GM06990 (cell line): ENCODE results near the gene RSRC1.
"Not testable (repeated sequence)": the region's sequence is repeated elsewhere in the genome, so short reads cannot be mapped to it uniquely, and the experiment has no call there.

Source experiments
- DNase-seq: peaks from one replicate; pipeline ENCODE4 v3.0.0-alpha.2; 2011; ENCODE audit not compliant: insufficient read length; ENCODE audit errors: extremely low read depth
- H3K27me3 ChIP-seq: replicated peaks from 2 replicates; pipeline ENCODE4 v1.6.0; 2011; ENCODE audit warnings: low read length; ENCODE audit not compliant: control insufficient read depth, insufficient read depth
- H3K36me3 ChIP-seq: 2 replicates; pipeline ENCODE4 v1.5.1; 2011; ENCODE audit warnings: low read length; ENCODE audit not compliant: control insufficient read depth, insufficient read depth
- H3K4me3 ChIP-seq: replicated peaks from 2 replicates; pipeline ENCODE4 v1.5.1; 2011; ENCODE audit warnings: low read depth, mild to moderate bottlenecking, control low read depth, low read length
- CTCF ChIP-seq: IDR thresholded peaks from 2 replicates; pipeline ENCODE4 v1.5.1; 2011; ENCODE audit warnings: low read length, control low read depth, mild to moderate bottlenecking, inconsistent platforms; ENCODE audit not compliant: insufficient read depth, poor library complexity, severe bottlenecking

RSRC1 gene

DNA sequence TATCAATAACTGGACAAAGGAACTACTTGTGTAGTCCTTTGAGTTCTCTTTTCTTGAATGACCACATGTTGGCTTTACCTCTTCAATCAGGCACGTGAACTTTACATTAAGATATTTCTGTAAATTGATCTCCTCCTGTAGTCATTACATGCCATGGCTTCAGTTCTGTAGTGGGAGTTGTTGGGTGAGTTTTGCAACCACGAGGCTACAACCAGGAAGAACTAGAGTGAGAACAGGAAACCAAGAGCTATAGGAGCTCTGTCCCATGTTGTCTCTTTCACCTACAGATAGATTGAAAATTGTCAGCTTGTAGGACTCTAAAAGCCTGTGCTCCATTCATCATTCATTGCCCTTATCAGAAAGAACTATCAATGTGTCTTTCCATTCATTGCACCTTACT is 2.0 kb downstream of the RSRC1 start:
- H3K27me3 ChIP-seq = no peaks in the 10 kb centered on the region; the same call in 1 of the 2 replicates
- no peak for TF ChIP-seq CTCF
- no peaks in the 10 kb centered on the region for H3K36me3 ChIP-seq
- DNase-seq = no peak
- H3K4me3 ChIP-seq = no peak overlapping the region

DNA sequence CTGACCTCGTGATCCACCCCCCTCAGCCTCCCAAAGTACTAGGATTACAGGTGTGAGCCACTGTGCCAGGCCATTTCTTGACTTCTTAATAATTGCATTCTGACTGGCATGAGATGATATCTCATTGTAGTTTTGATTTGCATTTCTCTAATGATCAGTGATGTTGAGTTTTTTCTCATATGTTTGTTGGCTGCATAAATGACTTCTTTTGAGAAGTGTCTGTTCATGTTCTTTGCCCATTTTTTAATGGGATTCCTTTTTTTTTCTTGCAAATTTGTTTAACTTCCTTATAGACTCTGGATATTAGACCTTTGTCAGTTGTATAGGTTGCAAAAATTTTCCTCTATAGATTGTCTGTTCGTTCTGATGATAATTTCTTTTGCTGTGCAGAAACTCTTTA is 3.7 kb downstream of the RSRC1 start:
- H3K36me3 ChIP-seq, H3K4me3 ChIP-seq, H3K27me3 ChIP-seq, DNase-seq: not testable (repeated sequence)

- no peak for TF ChIP-seq CTCF
- H3K36me3 ChIP-seq = peaks cover 2% of the 10 kb centered on the region; the same call in 1 of the 2 replicates
- H3K27me3 ChIP-seq = no peaks in the 10 kb centered on the region
- H3K4me3 ChIP-seq = no peak overlapping the region
- no peak for DNase-seq
Observed at GRCh38 chr3:158120330-158120729, 10.4 kb downstream of the RSRC1 start.

DNA sequence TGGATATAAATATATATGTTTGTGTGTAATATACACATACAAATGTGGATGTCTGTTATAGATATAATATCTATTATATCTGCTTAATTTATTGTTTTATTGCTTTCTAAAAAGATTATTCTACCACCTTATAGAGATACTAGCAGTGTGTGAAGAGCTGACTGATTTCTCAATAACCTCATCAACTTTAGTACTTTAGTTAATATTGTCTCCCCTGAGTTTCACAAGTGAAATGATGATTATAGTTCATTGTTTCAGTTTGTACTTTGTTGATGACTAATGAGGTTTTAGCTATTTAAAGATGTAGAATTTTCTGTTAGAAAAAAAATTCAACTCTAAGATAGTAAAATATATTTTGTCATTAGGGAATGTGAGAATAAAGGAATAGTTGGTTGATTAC is 11.4 kb downstream of the RSRC1 start:
- no peak for TF ChIP-seq CTCF
- H3K27me3 ChIP-seq = no peaks in the 10 kb centered on the region
- DNase-seq = no peak
- H3K36me3 ChIP-seq = peaks cover 2% of the 10 kb centered on the region; the same call in 1 of the 2 replicates
- H3K4me3 ChIP-seq = no peak overlapping the region

DNA sequence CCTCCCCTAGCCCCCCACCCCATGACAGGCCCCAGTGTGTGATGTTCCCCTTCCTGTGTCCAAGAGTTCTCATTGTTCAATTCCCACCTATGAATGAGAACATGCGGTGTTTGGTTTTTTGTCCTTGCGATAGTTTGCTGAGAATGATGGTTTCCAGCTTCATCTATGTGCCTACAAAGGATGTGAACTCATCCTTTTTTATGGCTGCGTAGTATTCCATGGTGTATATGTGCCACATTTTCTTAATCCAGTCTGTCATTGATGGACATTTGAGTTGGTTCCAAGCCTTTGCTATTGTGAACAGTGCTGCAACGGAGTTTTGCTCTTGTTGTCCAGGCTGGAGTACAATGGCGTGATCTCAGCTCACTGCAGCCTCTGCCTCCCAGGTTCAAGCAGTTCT is 12.8 kb downstream of the RSRC1 start:
- DNase-seq, H3K36me3 ChIP-seq, H3K27me3 ChIP-seq, H3K4me3 ChIP-seq: not testable (repeated sequence)

GRCh38 chr3:158127250-158128219 is 17.6 kb downstream of the RSRC1 start:
- H3K36me3 ChIP-seq = peaks cover 2% of the 10 kb centered on the region; the same call in 1 of the 2 replicates

More at GRCh38 chr3:158127250-158128219, 17.6 kb downstream of the RSRC1 start:
- no peak for TF ChIP-seq CTCF
- Histone ChIP-seq H3K4me3 (no peak overlapping the region), H3K27me3 (no peaks in the 10 kb centered on the region)
- peak; percentile 41 for DNase-seq
